ENCODE data around the gene FIP1L1. TPM values are rescaled to one million over a fixed set of nuclear protein-coding genes. Genes with fewer than 3 reads are reported as not detected.

Gene FIP1L1
- total and polyA plus RNA-seq, 2 of the 4 experiments (the other 2 are of a cell fraction): 31.1 to 37.5 TPM

DNA sequence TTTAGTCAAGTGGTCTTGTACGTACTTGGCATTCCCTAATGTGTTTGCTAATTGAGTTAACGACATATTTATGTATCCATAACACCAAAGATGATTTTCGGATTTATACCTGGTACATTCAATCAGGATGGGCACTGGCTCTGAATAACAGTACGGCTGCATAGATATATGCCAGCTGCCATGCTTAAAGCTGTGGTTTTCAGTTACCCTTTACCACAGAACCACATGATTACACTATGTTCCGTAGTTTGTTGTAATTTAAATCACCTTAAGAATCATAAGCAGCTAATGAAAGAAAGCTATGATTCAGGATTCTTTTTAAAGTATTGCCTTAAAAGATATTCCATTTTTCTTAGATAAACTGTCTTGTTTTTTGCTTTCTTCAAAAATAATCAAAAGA lies 53.6 kb downstream of the FIP1L1 start:
- no peak overlapping the region for H3K4me2 ChIP-seq (ENCODE audit: low read depth, low read length)
- H3K18ac ChIP-seq (ENCODE audit: low read depth, low read length): no peak overlapping the region
- intact Hi-C loops (cut with micrococcal nuclease) (no loop called here), in situ Hi-C loops (cut with MboI; ENCODE audit: low sequenced_read_pairs) (no loop called here), dilution Hi-C loops (cut with HindIII; ENCODE audit: low sequenced_read_pairs, unreplicated experiment) (no loop called here)
- no peak overlapping the region for H3K4me3 ChIP-seq (ENCODE audit: insufficient read depth, low read depth, low read length)
- H3K9me3 ChIP-seq (ENCODE audit: control insufficient read depth, insufficient read depth, low read length): no peaks in the 10 kb centered on the region
- no peak overlapping the region for H4K8ac ChIP-seq (ENCODE audit: low read depth in 2 of 2, low read length in 2 of 2)
- ATAC-seq (ENCODE audit: low read depth): no peak
- H3K56ac ChIP-seq (ENCODE audit: extremely low read depth, insufficient read depth, low read length): no peak overlapping the region
- H2AK9ac ChIP-seq (replicated peaks; ENCODE audit: low read depth, low read length, poor library complexity): no peak overlapping the region
- H3K23ac ChIP-seq (ENCODE audit: low read depth, low read length): no peak overlapping the region
- H2BK5ac ChIP-seq (ENCODE audit: low read depth, low read length, poor library complexity, severe bottlenecking): no peak overlapping the region
- WGBS, 2 experiments (ENCODE audit: extremely low coverage in 2 of 2, insufficient read length in 1 of 2): no CpG with 5 or more reads among the region's 5 CpGs
- H3K9ac ChIP-seq (ENCODE audit: low read depth, low read length): no peak overlapping the region
- TF ChIP-seq ELK1 (IDR thresholded peaks at IDR 0.05; ENCODE audit: borderline replicate concordance, low read depth, low read length) (no peak), NFE2L2 (IDR thresholded peaks at IDR 0.05; ENCODE audit: low read depth, low read length) (no peak), RCOR1 (IDR thresholded peaks at IDR 0.05; ENCODE audit: insufficient replicate concordance, low read length) (no peak), RFX5 (IDR thresholded peaks at IDR 0.05; ENCODE audit: low read depth, low read length) (no peak), MXI1 (IDR thresholded peaks at IDR 0.05; ENCODE audit: borderline replicate concordance, low read depth, low read length) (no peak), USF2 (IDR thresholded peaks at IDR 0.05; ENCODE audit: low read depth, low read length) (no peak), POLR2A (IDR thresholded peaks at IDR 0.05; ENCODE audit: low read depth, low read length) (no peak), CEBPB (IDR thresholded peaks at IDR 0.05; ENCODE audit: low read depth, low read length) (no peak), RAD21 (IDR thresholded peaks at IDR 0.05; ENCODE audit: low read length) (no peak), BHLHE40 (IDR thresholded peaks at IDR 0.05; ENCODE audit: low read depth, low read length) (no peak), MAZ (IDR thresholded peaks at IDR 0.05; ENCODE audit: borderline replicate concordance, low read depth, low read length) (no peak), FOS (IDR thresholded peaks at IDR 0.05; ENCODE audit: low read depth, low read length) (no peak), MAFK (IDR thresholded peaks at IDR 0.05; ENCODE audit: low read depth, low read length) (no peak), SMC3 (IDR thresholded peaks at IDR 0.05; ENCODE audit: low read depth, low read length) (no peak), CHD1 (IDR thresholded peaks at IDR 0.05; ENCODE audit: low read depth, low read length) (no peak)
- TF ChIP-seq, protein P1, sequence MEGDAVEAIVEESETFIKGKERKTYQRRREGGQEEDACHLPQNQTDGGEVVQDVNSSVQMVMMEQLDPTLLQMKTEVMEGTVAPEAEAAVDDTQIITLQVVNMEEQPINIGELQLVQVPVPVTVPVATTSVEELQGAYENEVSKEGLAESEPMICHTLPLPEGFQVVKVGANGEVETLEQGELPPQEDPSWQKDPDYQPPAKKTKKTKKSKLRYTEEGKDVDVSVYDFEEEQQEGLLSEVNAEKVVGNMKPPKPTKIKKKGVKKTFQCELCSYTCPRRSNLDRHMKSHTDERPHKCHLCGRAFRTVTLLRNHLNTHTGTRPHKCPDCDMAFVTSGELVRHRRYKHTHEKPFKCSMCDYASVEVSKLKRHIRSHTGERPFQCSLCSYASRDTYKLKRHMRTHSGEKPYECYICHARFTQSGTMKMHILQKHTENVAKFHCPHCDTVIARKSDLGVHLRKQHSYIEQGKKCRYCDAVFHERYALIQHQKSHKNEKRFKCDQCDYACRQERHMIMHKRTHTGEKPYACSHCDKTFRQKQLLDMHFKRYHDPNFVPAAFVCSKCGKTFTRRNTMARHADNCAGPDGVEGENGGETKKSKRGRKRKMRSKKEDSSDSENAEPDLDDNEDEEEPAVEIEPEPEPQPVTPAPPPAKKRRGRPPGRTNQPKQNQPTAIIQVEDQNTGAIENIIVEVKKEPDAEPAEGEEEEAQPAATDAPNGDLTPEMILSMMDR (conservative IDR thresholded peaks at IDR 0.05; ENCODE audit: low read depth, low read length): no peak
- H2BK15ac ChIP-seq (ENCODE audit: low read depth, low read length): no peak overlapping the region
- H3K36me3 ChIP-seq (ENCODE audit: control insufficient read depth, insufficient read depth, low read length): peaks cover 24% of the 10 kb centered on the region
- no peak overlapping the region for H2AK5ac ChIP-seq (ENCODE audit: low read depth, low read length)
- no peak overlapping the region for H2AFZ ChIP-seq (replicated peaks; ENCODE audit: low read length, poor library complexity)
- peaks cover 3% of the 10 kb centered on the region; the same call in 1 of the 2 replicates for H3K9me1 ChIP-seq (ENCODE audit: insufficient read depth, low read length)
- H4K91ac ChIP-seq (ENCODE audit: insufficient read depth, low read depth, low read length): no peak overlapping the region
- ChIA-PET CTCF (no interaction called here), POLR2A (ENCODE audit: unreplicated experiment) (interaction anchor here (0.6 kb wide), 1 partner anchor 8 kb away, joined by 3 read pairs; no protein-coding TSS in a partner anchor)
- H3K14ac ChIP-seq (replicated peaks; ENCODE audit: low read depth, low read length): no peak overlapping the region
- no peaks in the 10 kb centered on the region for H4K20me1 ChIP-seq (ENCODE audit: insufficient read depth, low read length)
- no peak overlapping the region for H4K5ac ChIP-seq (ENCODE audit: low read depth, low read length)
- H3K4me1 ChIP-seq (ENCODE audit: control insufficient read depth, insufficient read depth, low read length): no peaks in the 10 kb centered on the region; the same call in 1 of the 2 replicates
- H2BK20ac ChIP-seq (ENCODE audit: low read depth, low read length): no peak overlapping the region
- H3K79me1 ChIP-seq (ENCODE audit: low read depth in 1 of 2, low read length in 2 of 2): peaks cover 9 to 16% of the 10 kb centered on the region in 2 experiments
- no peak overlapping the region for H3K27ac ChIP-seq (ENCODE audit: insufficient read depth, low read length)
- H3K27me3 ChIP-seq (ENCODE audit: control insufficient read depth, insufficient read depth, low read length): no peaks in the 10 kb centered on the region
- BruUV-seq (replicated peaks): no TSS peak
- no peak overlapping the region for H3K4ac ChIP-seq (ENCODE audit: low read depth, low read length)
- DNase-seq: no peak
- no peak overlapping the region for H2BK120ac ChIP-seq (ENCODE audit: low read depth, low read length)
